NCI-H1092 (cell line): ENCODE data around the gene RAP1GAP2.
"Not testable (repeated sequence)": the region's sequence is repeated elsewhere in the genome, so short reads cannot be mapped to it uniquely, and the experiment has no call there.

Experiments
- DNase-seq: peaks from one replicate; lab custom pipeline; 2025; lab: John Stamatoyannopoulos, UW

RAP1GAP2 gene

GRCh38 chr17:3043737-3044365 is 247.6 kb downstream of the RAP1GAP2 start:
- DNase-seq = no peak

GRCh38 chr17:3046753-3047152 is 250.5 kb downstream of the RAP1GAP2 start:
- DNase-seq = no peak

- peak; percentile 93 for DNase-seq
These were observed 252.7 kb downstream of the RAP1GAP2 start for GRCh38 chr17:3048727-3049471.

DNA sequence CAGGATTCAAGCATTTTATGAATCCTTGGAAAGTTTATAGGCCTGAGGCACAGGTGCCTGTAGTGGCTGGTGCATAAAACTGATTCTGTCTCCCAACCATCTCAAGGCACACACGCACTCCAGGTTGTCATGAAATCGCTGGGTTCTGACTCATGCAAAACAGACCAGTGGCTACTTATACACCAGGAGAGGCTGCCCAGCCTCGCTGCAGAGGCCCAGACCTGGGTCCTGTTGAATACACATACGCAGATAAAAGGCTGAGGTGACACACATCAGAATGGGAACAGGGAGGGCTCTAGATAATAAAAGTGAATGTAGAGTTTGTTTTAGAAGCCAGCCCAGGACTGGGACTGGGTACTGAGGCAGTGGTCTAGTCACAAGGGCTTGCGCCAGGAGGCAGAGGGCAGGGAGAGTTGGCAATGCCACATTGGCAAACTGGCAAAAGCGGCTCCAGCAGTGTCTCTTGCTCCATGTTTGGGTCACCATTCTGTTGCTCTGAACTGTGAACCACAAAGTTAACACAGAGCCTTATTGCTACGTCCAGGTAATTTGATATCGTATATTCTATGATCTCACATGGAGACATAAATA is 253.6 kb downstream of the RAP1GAP2 start:
- no peak for DNase-seq

DNA sequence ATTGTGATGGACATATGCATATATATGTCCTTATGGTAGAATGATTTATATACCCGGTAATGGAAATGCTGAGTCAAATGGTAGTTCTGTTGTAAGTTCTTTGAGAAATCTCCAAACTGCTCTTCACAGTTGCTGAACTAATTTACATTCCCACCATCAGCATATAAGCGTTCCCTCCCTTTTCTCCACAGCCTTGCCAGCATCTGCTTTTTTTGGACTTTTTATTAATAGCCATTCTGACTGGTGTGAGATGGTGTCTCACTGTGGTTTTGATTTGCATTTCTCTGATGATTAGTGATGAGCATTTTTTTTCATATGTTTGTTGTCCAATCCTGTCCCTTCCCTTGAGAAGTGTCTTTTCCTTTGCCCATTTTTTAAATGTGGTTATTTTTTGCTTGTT is 258.6 kb downstream of the RAP1GAP2 start:
- DNase-seq = not testable (repeated sequence)

- not testable (repeated sequence) for DNase-seq
These were observed 266.7 kb downstream of the RAP1GAP2 start for GRCh38 chr17:3062824-3063377.

GRCh38 chr17:3063507-3063906 is 267.3 kb downstream of the RAP1GAP2 start, which contains the start of gene OR1D5:
TSS of gene OR1D5 (minus strand) at chr17:3063607. CDS start at chr17:3063607, 0 bp downstream.
- DNase-seq = not testable (repeated sequence)

GRCh38 chr17:3065192-3065591 is 269.0 kb downstream of the RAP1GAP2 start:
- DNase-seq = not testable (repeated sequence)

DNA sequence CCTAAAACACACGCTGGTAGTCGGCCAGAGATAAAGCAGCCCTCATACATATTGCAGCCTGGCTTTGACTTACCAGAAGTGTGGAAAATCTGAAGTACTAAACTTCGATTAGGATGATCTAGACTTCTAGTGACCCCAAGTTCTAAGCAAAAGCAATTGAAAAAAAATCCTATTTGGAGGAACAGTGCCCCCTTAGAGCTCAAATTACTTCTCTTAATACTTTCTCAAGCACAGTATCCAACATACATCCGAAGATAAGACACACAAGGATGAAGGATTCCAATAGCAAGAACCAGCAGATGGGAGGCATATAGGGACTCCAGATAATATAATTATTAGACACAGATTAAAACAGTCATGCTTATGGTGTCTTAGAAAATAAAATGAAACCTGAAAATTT is 277.6 kb downstream of the RAP1GAP2 start:
- DNase-seq = not testable (repeated sequence)
